HG02571 (cell line): Measurements from ENCODE around the gene YIPF6.
"Not testable (repeated sequence)": the region's sequence is repeated elsewhere in the genome, so short reads cannot be mapped to it uniquely, and the experiment has no call there.

Experiments
- ATAC-seq: cut with Tn5 transposase; IDR thresholded peaks from one replicate; pipeline ENCODE4 v1.9.1; 2021; ENCODE audit warnings: mild to moderate bottlenecking, moderate library complexity; ENCODE audit not compliant: unreplicated experiment

The YIPF6 gene

DNA sequence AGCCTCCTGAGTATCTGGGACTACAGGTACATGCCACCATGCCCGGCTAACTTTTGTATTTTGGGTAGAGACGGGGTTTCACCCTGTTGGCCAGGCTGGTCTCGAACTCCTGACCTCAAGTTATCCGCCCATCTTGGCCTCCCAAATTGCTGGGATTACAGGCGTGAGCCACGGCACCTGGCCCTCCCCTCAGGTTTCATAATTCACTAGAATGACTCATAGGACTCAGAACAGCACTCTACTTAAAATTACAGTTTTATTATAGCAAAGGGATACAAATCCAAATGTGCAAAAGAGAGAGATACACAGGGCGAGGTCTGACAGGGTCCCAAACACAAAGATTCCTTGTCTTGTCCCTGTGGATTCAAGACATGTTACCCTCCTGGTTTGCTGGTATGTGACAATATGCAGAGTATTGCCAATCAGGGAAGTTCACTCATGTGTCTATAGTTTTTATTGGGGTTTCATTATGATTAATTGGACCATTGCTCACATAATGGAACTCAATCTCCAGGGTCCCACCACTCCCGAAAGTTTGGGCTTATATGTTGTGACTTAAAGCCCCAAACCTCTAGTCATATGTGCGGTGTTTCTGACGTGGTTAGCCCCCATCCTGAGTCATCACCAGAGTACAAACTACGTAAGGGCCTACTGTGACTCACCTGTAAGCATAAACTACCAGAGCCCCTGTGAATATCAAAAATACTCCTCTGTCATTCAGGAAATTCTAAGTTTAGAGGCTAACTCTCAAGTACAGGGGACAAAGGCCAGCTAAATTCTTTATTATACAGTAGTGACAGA lies 5.2 kb downstream of the YIPF6 start:
- no peak for ATAC-seq

DNA sequence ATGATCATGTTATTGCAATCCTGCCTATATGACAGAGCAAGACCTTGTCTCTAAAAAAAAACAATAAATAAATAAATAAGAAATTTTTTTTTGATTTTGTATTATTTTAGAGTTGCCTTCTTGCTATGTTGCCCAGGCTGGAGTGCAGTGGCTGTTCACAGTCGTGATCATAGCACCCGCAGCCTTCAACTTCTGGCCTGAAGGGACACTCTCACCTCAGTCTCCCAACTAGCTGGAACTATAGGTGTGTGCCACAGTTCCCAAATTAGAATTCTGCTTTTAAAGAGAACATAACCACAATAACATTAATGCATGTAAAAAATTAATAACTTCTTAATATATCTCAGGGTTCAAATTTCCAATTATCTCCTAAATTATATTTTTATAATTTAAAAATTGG lies 7.8 kb downstream of the YIPF6 start:
- no peak for ATAC-seq

- ATAC-seq, result no peak
These were observed 9.9 kb downstream of the YIPF6 start for GRCh38 chrX:68508799-68509198.

DNA sequence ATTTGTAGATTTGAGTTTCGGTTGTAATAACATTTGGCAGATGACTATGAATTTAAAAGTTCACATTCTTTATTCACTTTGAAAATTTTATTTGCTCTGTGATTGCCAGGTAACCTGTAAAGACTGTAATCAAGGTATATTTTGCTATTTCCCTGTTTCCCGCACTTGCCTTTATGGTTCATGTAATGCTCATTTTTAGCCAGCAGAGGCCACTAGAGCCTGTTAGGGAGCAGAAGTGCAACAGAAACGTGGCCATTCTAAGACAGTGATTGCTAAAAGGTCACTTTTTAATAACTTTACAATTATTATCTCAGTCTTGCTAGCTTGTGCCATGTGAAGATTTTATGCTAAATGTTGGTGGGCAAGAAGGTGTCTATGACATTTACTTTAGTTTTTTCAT lies 12.4 kb downstream of the YIPF6 start:
- peak; percentile 55 for ATAC-seq

DNA sequence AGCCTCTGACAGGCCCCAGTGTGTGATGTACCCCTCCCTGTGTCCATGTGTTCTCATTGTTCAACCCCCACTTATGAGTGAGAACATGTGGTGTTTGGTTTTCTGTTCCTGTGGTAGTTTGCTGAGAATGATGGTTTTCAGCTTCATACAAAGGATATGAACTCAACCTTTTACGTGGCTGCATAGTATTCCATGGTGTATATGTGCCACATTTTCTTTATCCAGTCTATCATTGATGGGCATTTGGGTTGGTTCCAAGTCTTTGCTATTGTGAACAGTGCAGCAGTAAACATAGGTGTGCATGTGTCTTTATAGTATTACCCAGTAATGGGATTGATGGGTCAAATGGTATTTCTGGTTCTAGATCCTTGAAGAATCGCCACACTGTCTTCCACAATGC lies 25.8 kb downstream of the YIPF6 start:
- ATAC-seq, result not testable (repeated sequence)

DNA sequence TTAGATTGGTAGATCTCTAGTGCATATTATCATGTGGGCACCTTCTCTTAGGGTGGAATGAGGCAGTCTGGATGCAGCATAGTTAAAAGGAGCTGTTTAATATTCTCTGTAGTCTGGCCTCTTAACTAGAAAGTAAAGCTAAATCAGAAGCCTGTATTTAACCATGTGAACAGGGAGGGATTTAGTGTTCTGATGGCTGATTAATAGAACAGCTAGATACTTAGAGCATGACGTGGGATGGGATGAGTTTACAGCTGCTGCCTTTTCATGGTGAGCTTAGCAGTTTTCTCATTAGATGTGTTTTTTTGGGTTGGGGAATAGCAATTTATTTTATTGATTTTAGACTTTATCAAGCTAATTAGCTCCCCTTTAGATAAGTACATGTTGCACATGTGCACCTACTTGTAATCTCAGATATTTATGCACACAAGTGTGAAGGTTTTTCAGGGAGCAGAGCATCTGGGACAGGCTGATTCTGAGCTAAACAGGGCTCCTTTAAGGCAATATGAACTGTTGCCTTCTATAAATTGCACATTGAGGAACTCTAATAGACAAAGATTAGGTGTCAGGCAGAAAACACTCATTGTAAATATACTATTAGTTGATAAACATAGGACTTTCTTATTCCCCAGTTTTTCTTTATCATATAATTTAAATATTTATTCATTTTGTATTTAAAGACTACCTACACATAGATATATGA lies 34.1 kb downstream of the YIPF6 start:
- no peak for ATAC-seq

DNA sequence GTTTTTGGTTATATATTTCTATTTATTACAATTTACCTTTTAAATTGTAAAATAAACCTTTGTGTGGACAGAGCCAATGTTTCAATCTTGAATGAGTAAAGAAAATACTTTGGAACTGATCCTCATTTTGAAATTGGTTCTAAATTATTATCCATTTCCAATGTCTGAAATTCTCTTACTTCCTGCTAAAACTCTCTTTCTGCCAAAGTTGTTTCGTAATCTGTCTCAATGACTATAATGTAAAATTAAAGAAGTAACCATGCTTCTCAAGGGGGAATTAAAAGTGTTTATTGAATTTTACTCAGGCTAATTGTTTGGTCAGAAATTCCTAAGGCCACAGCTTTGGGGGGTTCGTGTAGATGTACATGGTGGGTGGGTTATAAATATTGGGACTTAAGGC lies 34.8 kb downstream of the YIPF6 start:
- ATAC-seq, result no peak

- ATAC-seq, result no peak
These were observed 35.8 kb downstream of the YIPF6 start for GRCh38 chrX:68534691-68535090.

DNA sequence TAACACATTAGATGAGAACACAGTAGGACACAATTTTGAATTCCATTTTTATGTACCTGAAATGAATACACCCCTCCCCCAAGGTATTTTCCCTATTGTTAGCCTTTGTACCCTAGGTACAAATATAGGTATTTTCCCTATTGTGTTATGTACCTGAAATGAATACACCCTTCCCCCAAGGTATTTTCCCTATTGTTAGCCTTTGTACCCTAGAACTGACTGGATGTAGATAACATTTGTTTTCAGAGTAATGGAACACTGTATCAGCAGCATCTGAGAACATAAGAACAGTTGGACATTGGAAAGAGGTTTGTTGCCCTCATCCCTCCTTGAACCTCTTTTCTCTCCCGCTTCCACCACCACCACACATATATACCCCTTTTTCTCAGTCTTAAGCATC lies 37.6 kb downstream of the YIPF6 start:
- ATAC-seq, result no peak

DNA sequence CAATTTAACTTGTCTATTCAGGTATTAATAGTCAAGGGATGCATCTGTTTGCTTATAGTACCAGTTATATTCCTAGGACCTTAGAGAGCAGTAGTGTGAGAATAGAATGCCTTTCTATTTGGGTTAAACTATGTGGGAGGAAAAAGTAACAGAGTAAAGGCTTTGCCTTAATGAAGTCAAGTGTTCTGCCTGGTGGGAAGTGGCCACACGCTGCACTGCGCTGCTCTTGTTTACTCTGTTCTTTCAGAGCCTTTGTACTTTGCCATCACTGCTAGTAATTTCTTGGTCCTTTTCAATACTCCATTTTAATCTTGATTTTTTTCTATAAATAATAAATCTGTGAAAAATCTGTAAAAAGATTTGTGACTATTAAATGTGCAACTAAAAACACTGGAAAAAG lies 38.0 kb downstream of the YIPF6 start:
- ATAC-seq, result no peak

- ATAC-seq, result no peak
These were observed 51.3 kb downstream of the YIPF6 start for GRCh38 chrX:68550193-68550592.

DNA sequence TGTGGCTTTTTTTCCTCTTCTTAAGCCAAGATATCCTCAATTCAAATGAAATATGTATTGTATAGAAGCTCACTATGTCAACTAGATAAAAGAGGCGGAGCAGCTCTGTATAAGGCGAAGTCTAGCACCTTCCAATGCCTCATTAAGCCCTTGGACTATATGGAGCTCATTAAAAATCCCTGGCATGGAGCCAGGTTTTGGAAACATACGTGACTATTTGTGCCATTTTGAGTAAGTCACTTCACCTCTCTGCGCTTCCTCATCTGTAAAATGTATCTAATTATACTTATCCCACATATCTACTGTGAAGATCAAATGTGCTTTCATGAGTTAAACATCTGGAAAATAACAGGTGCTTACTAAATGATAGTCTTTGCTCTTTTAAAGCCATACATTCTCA lies 57.2 kb downstream of the YIPF6 start:
- ATAC-seq, result no peak

GRCh38 chrX:68557126-68557525 lies 58.3 kb downstream of the YIPF6 start:
- ATAC-seq, result not testable (repeated sequence)

DNA sequence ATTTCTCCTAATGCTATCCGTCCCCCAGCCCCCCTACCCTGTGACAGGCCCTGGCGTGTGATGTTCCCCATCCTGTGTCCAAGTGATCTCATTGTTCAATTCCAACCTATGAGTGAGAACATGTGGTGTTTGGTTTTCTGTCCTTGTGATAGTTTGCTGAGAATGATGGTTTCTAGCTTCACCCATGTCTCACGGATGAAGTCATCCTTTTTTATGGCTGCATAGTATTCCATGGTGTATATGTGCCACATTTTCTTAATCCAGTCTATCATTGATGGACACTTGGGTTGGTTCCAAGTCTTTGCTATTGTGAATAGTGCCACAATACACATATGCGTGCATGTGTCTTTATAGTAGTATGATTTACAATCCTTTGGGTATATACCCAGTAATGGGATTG lies 61.1 kb downstream of the YIPF6 start:
- not testable (repeated sequence) for ATAC-seq

GRCh38 chrX:68568136-68568535 lies 69.3 kb downstream of the YIPF6 start:
- no peak for ATAC-seq

- ATAC-seq, result no peak
These were observed 71.7 kb downstream of the YIPF6 start for GRCh38 chrX:68570598-68570997.

- no peak for ATAC-seq
These were observed 72.4 kb downstream of the YIPF6 start for GRCh38 chrX:68571292-68571609.

GRCh38 chrX:68571610-68572311 lies 72.9 kb downstream of the YIPF6 start:
- peak; percentile 85 for ATAC-seq

GRCh38 chrX:68574240-68574639 lies 75.4 kb downstream of the YIPF6 start:
- no peak for ATAC-seq

DNA sequence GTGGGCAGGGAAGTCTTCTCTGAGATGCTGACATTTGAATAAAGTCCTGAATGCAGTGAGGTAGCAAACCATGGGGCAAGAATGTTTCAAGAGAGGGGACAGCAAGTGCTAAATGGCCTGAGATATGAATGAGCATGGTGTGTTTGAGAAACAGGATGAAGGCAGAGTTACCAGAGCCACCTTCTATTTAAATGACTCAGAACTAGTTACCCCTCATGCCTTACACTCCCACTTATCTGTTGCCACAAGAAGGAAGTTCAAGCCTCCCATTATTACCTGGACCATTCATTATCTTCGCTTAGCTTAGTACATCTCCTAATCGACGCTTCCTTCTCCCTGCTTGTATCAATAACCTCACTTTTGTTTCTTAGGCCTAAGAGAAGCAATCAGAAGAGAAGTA lies 81.0 kb downstream of the YIPF6 start:
- ATAC-seq, result no peak

DNA sequence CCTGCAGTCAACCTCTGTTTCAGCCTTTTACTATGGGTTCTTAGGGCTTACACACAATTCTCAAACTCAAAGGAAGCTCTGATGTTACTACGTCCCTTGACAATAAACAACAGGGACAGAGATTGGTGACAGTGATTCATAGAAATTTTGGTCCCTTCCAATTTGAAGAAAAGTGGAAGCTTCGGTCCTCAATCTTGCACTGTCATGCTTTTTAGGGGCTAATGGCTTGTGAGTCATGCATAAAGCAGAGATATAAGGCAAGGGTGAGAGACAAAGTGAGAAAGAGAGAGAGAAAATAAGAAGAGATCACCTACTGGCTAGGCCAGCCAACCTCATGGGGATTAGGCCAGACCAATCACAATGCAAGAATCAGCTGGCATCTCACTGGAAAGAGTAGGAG lies 85.4 kb downstream of the YIPF6 start:
- ATAC-seq, result no peak
